SK-N-SH treated with all-trans-retinoic acid at 6 μM for 48 hours (cell line): ENCODE results near the gene DIP2C.

Experiments
- ATAC-seq: fragments of 200-7000 bp; cut with Tn5 transposase; 3 replicates; pipeline ENCODE4 v1.9.1; 2020; ENCODE audit warnings: mild to moderate bottlenecking, moderate library complexity
- ARNTL ChIP-seq: fragments of 450-650 bp; formaldehyde crosslinking; IDR thresholded peaks from 2 replicates; pipeline ENCODE4 v1.5.0; 2020; ENCODE audit warnings: low read depth, mild to moderate bottlenecking, moderate library complexity, borderline replicate concordance
- BACH2 ChIP-seq: fragments of 250-450 bp; sonication (Bioruptor Pico); IDR thresholded peaks from 2 replicates; pipeline ENCODE4 v1.9.0; 2021; ENCODE audit warnings: mild to moderate bottlenecking, borderline replicate concordance
- CSDC2 ChIP-seq: fragments of 250-450 bp; sonication (Bioruptor Pico); IDR thresholded peaks from 2 replicates; pipeline ENCODE4 v1.5.0; 2020; ENCODE audit warnings: mild to moderate bottlenecking, moderate library complexity
- ESRRG ChIP-seq: fragments of 250-450 bp; sonication (Bioruptor Pico); IDR thresholded peaks from 2 replicates; pipeline ENCODE4 v1.6.1; 2021; ENCODE audit warnings: mild to moderate bottlenecking
- GLIS3 ChIP-seq: fragments of 250-450 bp; sonication (Bioruptor Pico); IDR thresholded peaks from 2 replicates; pipeline ENCODE4 v1.5.0; 2020; ENCODE audit warnings: mild to moderate bottlenecking, moderate library complexity
- ISL1 ChIP-seq: fragments of 250-450 bp; sonication (Bioruptor Pico); IDR thresholded peaks from 2 replicates; pipeline ENCODE4 v2.1.2; 2022; ENCODE audit warnings: mild to moderate bottlenecking, moderate library complexity
- OSR1 ChIP-seq: fragments of 250-450 bp; sonication (Bioruptor Pico); IDR thresholded peaks from 2 replicates; pipeline ENCODE4 v1.8.0; 2022; ENCODE audit warnings: moderate library complexity, mild to moderate bottlenecking, inconsistent platforms
- PPARA ChIP-seq: fragments of 250-450 bp; sonication (Bioruptor Pico); IDR thresholded peaks from 2 replicates; pipeline ENCODE4 v1.5.0; 2020; ENCODE audit warnings: mild to moderate bottlenecking, borderline replicate concordance
- RARB ChIP-seq: fragments of 250-450 bp; sonication (Bioruptor Pico); IDR thresholded peaks from 2 replicates; pipeline ENCODE4 v1.8.0; 2021; ENCODE audit warnings: mild to moderate bottlenecking, moderate library complexity
- SNAI2 ChIP-seq: fragments of 250-450 bp; sonication (Bioruptor Pico); IDR thresholded peaks from 2 replicates; pipeline ENCODE4 v1.5.0; 2020; ENCODE audit warnings: mild to moderate bottlenecking, moderate library complexity
- TOX ChIP-seq: fragments of 250-450 bp; sonication (Bioruptor Pico); IDR thresholded peaks from 2 replicates; pipeline ENCODE4 v1.8.0; 2021; ENCODE audit warnings: mild to moderate bottlenecking, moderate library complexity, borderline replicate concordance
- ZFP3 ChIP-seq: fragments of 250-450 bp; sonication (Bioruptor Pico); IDR thresholded peaks from 2 replicates; pipeline ENCODE4 v1.5.0; 2020; ENCODE audit warnings: mild to moderate bottlenecking, moderate library complexity
- ZFP30 ChIP-seq: fragments of 450-650 bp; formaldehyde crosslinking; IDR thresholded peaks from 2 replicates; pipeline ENCODE4 v1.5.0; 2022; ENCODE audit warnings: mild to moderate bottlenecking, moderate library complexity
- ZNF565 ChIP-seq: fragments of 450-650 bp; formaldehyde crosslinking; conservative IDR thresholded peaks from 2 replicates; pipeline ENCODE4 v1.5.0; 2020; ENCODE audit warnings: low read depth, mild to moderate bottlenecking, moderate library complexity
- ZNF70 ChIP-seq: fragments of 450-650 bp; formaldehyde crosslinking; IDR thresholded peaks from 2 replicates; pipeline ENCODE4 v1.5.0; 2020; ENCODE audit warnings: mild to moderate bottlenecking, moderate library complexity
- ZNF8 ChIP-seq: fragments of 450-650 bp; formaldehyde crosslinking; IDR thresholded peaks from 2 replicates; pipeline ENCODE4 v1.5.0; 2020; ENCODE audit warnings: mild to moderate bottlenecking, moderate library complexity
- TF ChIP-seq, protein P1 (sequence below): fragments of 250-450 bp; sonication (Bioruptor Pico); IDR thresholded peaks from 2 replicates; pipeline ENCODE4 v1.5.1; 2020; ENCODE audit warnings: low read depth, mild to moderate bottlenecking, moderate library complexity
- TF ChIP-seq, protein P2 (sequence below): fragments of 250-450 bp; sonication (Bioruptor Pico); IDR thresholded peaks from 2 replicates; pipeline ENCODE4 v1.5.1; 2021; ENCODE audit warnings: mild to moderate bottlenecking, moderate library complexity
- TF ChIP-seq, protein P3 (sequence below): fragments of 250-450 bp; sonication (Bioruptor Pico); IDR thresholded peaks from 2 replicates; pipeline ENCODE4 v1.5.0; 2020; ENCODE audit warnings: mild to moderate bottlenecking, moderate library complexity
- TF ChIP-seq, protein P4 (sequence below): fragments of 250-450 bp; sonication (Bioruptor Pico); IDR thresholded peaks from 2 replicates; pipeline ENCODE4 v1.8.0; 2021; ENCODE audit warnings: low read depth, mild to moderate bottlenecking, moderate library complexity, borderline replicate concordance
- TF ChIP-seq, protein P5 (sequence below): fragments of 250-450 bp; sonication (Bioruptor Pico); IDR thresholded peaks from 2 replicates; pipeline ENCODE4 v1.8.0; 2020; ENCODE audit warnings: mild to moderate bottlenecking, moderate library complexity, borderline replicate concordance

The DIP2C gene

DNA sequence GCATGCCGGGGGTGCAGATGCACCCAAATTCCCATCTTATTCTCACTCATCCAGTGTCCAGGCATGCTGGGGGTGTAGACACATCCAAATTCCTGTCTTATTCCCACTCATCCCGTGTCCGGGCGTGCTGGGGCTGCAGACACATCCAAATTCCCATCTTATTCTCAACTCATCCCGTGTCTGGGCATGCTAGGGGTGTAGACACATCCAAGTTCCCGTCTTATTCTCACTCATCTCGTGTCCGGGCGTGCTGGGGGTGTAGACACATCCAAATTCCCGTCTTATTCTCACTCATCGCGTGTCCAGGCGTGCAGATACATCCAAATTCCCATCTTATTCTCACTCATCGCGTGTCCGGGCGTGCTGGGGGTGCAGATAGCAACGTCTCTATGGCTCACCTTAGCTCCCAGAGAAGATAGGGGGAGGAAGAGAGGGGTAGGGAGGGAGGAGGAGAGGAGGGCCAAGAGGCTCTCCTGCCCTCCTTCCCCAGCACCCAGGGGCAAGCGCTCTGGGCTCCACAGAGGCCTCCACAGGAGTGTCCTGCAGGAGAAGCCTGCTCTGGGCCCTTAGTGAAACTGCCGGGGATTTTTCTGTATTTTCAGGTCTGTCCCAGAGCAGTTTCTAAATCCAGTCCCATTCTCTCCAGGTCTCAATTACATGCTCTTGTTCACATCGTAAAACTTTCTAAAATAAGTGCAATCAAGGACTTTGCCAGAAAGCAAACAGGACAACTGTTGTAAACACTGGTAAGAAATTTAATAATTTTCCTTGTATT, 210.8 kb downstream of the DIP2C start:
- no peak for ATAC-seq
- TF ChIP-seq ZNF70 (CRISPR knock-in tag), result no peak
- TF ChIP-seq, all 23 proteins: peak for 0

DNA sequence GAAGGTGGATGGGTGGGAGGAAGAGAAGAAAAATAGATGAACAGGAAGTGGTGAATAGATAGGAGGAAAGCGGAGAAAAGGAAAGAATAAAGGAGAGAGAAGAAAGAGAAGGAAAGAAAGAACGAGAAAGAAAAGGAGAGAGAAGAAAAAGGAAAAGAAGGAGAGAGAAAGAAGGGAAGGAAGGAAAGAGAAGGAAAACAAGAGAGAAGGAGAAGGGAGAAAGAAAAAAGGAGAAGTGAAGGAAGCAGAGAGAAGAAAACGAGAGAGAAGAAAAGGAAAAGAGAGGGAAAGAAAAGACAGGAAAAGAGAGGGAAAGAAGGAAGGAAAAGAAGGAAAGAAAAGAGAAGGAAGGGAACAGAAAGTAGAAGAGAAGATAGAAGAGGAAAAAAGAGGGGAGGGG, 211.8 kb downstream of the DIP2C start:
- TF ChIP-seq BACH2 (CRISPR knock-in tag), result no peak
- no peak for TF ChIP-seq RARB (CRISPR knock-in tag)
- TF ChIP-seq TOX (CRISPR knock-in tag), result no peak
- no peak for TF ChIP-seq ZFP3
- no peak for TF ChIP-seq OSR1 (CRISPR knock-in tag)
- TF ChIP-seq, protein P1, sequence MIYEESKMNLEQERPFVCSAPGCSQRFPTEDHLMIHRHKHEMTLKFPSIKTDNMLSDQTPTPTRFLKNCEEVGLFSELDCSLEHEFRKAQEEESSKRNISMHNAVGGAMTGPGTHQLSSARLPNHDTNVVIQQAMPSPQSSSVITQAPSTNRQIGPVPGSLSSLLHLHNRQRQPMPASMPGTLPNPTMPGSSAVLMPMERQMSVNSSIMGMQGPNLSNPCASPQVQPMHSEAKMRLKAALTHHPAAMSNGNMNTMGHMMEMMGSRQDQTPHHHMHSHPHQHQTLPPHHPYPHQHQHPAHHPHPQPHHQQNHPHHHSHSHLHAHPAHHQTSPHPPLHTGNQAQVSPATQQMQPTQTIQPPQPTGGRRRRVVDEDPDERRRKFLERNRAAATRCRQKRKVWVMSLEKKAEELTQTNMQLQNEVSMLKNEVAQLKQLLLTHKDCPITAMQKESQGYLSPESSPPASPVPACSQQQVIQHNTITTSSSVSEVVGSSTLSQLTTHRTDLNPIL (CRISPR knock-in tag), result no peak
- no peak for TF ChIP-seq ZFP30 (CRISPR knock-in tag)
- TF ChIP-seq PPARA (CRISPR knock-in tag), result no peak
- no peak for TF ChIP-seq ZNF8 (CRISPR knock-in tag)
- no peak for TF ChIP-seq CSDC2 (CRISPR knock-in tag)
- no peak for TF ChIP-seq ISL1 (CRISPR knock-in tag)
- no peak for TF ChIP-seq ARNTL
- TF ChIP-seq, protein P2, sequence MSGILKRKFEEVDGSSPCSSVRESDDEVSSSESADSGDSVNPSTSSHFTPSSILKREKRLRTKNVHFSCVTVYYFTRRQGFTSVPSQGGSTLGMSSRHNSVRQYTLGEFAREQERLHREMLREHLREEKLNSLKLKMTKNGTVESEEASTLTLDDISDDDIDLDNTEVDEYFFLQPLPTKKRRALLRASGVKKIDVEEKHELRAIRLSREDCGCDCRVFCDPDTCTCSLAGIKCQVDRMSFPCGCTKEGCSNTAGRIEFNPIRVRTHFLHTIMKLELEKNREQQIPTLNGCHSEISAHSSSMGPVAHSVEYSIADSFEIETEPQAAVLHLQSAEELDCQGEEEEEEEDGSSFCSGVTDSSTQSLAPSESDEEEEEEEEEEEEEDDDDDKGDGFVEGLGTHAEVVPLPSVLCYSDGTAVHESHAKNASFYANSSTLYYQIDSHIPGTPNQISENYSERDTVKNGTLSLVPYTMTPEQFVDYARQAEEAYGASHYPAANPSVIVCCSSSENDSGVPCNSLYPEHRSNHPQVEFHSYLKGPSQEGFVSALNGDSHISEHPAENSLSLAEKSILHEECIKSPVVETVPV (CRISPR knock-in tag), result no peak
- TF ChIP-seq, all 23 proteins: peak for 0
- ATAC-seq, result no peak

DNA sequence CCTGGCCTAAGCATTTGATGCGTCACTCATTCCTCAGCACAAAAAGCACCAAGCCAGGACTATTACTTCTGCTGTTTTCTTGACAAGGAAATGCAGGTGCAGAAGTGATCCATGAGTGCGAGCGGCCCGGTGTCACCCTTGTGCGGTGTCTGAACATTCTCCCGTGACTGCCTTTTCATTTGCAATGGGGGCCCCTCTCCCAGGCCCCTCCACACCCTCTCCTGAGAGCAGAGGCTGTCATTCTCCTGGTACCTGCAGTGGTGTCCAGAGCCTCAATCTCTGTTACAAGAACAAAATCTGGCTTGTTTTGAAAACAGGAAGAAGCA, 213.1 kb downstream of the DIP2C start:
- TF ChIP-seq, protein P2 (CRISPR knock-in tag), result no peak
- TF ChIP-seq RARB (CRISPR knock-in tag) (no peak), GLIS3 (CRISPR knock-in tag) (no peak), ZNF8 (CRISPR knock-in tag) (no peak), PPARA (CRISPR knock-in tag) (no peak), TOX (CRISPR knock-in tag) (no peak), ZFP30 (CRISPR knock-in tag) (no peak), SNAI2 (CRISPR knock-in tag) (no peak), ZNF565 (no peak), OSR1 (CRISPR knock-in tag) (no peak), ZFP3 (no peak), ISL1 (CRISPR knock-in tag) (no peak), ESRRG (no peak), BACH2 (CRISPR knock-in tag) (no peak), ARNTL (no peak), ZNF70 (CRISPR knock-in tag) (no peak)
- TF ChIP-seq, protein P3, sequence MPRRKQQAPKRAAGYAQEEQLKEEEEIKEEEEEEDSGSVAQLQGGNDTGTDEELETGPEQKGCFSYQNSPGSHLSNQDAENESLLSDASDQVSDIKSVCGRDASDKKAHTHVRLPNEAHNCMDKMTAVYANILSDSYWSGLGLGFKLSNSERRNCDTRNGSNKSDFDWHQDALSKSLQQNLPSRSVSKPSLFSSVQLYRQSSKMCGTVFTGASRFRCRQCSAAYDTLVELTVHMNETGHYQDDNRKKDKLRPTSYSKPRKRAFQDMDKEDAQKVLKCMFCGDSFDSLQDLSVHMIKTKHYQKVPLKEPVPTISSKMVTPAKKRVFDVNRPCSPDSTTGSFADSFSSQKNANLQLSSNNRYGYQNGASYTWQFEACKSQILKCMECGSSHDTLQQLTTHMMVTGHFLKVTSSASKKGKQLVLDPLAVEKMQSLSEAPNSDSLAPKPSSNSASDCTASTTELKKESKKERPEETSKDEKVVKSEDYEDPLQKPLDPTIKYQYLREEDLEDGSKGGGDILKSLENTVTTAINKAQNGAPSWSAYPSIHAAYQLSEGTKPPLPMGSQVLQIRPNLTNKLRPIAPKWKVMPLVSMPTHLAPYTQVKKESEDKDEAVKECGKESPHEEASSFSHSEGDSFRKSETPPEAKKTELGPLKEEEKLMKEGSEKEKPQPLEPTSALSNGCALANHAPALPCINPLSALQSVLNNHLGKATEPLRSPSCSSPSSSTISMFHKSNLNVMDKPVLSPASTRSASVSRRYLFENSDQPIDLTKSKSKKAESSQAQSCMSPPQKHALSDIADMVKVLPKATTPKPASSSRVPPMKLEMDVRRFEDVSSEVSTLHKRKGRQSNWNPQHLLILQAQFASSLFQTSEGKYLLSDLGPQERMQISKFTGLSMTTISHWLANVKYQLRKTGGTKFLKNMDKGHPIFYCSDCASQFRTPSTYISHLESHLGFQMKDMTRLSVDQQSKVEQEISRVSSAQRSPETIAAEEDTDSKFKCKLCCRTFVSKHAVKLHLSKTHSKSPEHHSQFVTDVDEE (CRISPR knock-in tag), result no peak
- TF ChIP-seq, protein P1 (CRISPR knock-in tag), result no peak
- TF ChIP-seq, protein P4, sequence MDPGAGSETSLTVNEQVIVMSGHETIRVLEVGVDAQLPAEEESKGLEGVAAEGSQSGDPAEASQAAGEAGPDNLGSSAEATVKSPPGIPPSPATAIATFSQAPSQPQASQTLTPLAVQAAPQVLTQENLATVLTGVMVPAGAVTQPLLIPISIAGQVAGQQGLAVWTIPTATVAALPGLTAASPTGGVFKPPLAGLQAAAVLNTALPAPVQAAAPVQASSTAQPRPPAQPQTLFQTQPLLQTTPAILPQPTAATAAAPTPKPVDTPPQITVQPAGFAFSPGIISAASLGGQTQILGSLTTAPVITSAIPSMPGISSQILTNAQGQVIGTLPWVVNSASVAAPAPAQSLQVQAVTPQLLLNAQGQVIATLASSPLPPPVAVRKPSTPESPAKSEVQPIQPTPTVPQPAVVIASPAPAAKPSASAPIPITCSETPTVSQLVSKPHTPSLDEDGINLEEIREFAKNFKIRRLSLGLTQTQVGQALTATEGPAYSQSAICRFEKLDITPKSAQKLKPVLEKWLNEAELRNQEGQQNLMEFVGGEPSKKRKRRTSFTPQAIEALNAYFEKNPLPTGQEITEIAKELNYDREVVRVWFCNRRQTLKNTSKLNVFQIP (CRISPR knock-in tag), result no peak
- TF ChIP-seq, protein P5, sequence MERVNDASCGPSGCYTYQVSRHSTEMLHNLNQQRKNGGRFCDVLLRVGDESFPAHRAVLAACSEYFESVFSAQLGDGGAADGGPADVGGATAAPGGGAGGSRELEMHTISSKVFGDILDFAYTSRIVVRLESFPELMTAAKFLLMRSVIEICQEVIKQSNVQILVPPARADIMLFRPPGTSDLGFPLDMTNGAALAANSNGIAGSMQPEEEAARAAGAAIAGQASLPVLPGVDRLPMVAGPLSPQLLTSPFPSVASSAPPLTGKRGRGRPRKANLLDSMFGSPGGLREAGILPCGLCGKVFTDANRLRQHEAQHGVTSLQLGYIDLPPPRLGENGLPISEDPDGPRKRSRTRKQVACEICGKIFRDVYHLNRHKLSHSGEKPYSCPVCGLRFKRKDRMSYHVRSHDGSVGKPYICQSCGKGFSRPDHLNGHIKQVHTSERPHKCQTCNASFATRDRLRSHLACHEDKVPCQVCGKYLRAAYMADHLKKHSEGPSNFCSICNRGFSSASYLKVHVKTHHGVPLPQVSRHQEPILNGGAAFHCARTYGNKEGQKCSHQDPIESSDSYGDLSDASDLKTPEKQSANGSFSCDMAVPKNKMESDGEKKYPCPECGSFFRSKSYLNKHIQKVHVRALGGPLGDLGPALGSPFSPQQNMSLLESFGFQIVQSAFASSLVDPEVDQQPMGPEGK (CRISPR knock-in tag), result no peak
- no peak for ATAC-seq
